GM19351 (cell line): ENCODE data around the gene ZNF76.

Source experiments
- ATAC-seq: cut with Tn5 transposase; IDR thresholded peaks from one replicate; pipeline ENCODE4 v1.9.1; 2021; ENCODE audit warnings: mild to moderate bottlenecking, moderate library complexity; ENCODE audit not compliant: unreplicated experiment

The ZNF76 gene

DNA sequence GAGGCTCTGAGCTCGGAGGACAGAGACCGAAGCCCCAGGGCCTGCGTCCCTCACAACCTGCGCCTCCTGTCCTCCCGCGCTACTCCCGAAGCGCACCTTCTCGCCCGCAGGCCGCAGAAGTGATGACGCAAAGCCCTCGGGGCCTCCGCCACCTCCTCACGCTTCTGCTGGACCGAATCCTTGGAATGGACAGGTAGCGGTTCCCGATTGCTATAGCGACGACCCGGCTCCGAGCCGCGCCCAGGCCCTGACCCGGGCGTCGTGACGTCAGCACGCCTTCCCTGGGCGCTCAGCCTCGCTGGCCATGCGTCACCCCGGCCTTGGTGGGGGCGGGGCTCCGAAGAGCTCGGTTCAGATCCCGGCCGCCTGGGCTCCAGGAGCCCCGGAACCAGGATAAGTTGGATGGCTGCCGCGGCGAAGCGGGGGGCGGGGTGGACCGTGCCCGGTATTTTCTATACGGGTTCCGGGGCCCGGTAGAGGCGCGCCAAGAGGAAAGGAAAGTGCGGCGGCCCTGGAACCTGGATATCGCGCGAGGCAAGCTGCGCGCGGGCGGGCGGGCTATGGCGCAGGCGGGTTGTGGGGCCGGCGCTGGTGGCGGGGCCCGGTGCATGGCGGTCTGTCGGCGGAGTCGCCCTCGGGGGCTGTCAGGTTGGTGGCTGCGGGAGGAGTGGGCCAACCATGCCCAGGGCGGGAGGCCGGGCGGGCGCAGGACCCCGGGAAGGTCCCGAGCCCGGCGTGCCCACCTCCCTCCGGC lies at the start of gene ZNF76:
Gene ZNF76 (plus strand): TSS at position 542 of the 754 bp plus-strand sequence. CDS start 21,417 bp downstream, outside the sequence.
- peak; percentile 80 for ATAC-seq

DNA sequence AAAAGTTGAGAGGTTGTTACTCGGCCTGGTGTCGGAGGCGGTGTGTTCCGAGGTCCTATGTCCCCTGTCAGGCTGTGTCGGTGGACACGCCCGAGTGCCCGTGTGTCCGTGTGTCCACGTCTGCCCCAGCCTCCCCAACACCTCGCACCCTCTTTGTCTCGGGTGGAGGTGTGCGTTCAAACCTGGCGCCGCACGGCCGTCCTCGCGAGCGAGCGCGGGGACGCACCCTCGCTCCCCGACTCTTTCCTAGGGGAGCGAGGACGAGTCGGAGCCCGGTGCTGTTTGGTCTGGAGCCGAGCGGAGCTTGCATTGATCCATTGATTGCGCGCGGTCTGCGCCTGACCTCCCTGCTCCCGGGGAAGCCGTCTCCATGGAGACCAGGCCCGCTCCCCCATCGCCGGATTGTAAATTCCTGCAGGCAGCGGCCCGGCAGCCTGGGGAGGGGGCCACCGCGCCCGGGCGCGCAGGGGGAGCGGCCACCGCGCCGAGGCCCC lies 46.2 kb upstream of the ZNF76 start:
- no peak for ATAC-seq

DNA sequence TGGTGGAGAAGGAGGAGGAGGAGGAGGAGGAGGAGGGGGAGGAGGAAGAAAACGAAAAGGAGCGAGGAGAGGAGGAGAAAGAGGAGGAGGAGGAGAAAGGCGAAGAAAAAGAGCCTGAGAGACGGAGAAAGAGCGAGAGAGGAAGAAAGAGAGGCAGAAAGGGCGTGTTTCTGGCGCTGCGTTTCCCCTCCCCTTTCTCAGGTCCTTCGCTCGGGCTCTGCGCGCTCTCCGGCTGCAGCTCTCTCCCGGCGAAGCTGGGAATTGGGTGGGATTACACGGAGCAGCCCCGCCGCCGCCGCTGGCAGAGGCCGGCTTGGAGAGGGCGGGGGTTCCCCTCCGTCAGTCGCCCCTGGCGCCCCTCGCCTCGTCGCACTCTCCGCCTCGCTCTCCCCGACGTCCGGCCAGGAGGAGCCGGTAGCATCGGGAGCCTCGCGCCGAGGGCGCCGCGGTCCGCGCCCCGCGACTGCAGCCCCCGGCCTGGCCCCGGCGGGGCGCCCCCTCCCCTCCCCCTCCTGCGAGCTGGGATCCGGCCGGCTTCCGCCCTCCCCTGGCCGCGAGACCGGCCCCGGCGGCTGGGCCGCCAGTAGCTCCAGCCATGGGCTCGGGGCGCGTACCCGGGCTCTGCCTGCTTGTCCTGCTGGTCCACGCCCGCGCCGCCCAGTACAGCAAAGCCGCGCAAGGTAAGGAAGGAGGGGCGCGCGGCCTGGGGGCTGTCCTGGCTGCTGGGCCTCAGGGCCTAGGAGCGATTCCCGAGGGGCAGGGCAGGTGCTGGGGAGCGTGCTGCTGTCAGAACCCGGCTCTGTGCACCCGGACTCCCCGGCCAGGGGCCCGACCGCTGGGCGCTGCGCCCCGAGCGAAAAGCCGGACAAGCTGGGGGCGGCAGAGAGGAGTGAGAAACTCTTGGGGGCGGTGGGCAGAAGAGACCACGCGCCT lies 45.4 kb upstream of the ZNF76 start, which contains the start of gene SCUBE3:
Gene SCUBE3 (plus strand): TSS at position 133 of the 933 bp plus-strand sequence. CDS start 463 bp downstream, at position 596.
- ATAC-seq, result no peak

DNA sequence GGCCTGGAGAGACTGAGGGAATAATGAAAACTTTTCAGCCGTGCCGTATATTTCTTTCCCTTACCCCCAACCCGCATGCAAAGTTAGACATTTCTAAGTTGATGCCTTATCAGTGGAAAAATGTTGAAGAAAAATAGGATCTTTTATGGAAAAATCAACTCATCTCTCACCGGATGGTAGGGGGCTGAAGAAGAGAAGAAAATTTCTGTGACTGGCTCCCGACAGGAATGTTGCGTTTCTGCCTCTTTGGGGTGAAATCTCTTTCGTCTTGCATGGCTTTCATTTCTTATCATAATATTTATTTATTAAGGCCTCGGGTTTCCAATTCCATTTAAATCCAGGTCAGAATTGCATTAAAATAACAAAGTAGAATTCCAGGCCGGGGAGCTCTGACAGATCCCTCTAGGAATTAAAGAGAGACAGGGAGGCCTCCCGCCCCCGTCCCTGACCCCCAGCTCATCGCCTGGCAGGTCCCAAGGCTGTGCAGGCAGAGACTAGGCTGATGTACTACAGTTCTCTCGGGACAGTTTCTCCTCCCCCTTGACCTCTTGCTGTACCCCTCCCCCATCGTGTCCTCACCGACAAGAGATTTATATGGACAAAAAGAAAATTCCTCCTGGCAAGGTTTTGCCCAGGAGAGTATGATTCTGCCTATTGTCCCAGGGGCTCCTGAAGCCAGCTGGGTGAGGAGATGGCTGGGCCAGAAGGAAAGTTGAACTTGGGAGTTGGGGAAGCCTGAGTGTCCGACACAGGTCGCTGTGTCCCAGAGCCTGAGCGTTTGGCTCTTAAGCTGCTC lies 44.5 kb upstream of the ZNF76 start:
- ATAC-seq, result no peak

DNA sequence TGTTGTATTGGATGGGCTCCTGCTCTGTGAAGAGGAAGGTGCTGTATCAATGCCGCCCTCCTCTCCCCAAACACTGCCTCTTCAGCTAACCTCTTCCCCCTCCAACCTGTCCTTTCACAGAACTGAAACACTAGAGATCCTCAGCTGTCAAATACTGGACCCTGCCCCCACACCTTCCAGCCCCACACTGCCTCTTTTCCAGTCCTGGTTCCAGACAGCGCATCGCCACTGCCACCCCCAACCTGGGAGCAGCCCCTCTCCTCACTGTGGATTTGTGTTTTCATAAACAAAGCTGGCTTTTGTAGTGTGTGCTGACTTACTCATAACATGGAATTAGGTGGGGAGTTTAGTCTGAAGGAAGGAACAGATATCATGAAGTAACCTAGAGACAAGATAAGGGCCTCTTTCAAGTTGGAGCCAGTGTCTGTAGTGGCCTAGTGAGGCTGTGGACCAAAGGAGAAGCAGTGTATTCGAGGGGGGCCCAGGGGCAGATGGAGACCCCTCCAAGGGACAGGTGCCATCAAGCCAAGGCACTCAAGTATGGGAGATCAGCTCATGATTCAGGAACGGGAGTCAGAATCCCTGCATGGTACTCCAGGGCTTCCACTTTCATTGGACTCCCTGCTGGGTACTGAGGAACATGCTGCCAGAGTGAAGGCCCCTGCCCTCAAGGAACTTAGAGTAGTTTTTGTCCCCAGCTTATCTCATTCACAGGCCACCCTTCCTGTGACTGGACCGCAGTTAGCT lies 43.7 kb upstream of the ZNF76 start:
- no peak for ATAC-seq

DNA sequence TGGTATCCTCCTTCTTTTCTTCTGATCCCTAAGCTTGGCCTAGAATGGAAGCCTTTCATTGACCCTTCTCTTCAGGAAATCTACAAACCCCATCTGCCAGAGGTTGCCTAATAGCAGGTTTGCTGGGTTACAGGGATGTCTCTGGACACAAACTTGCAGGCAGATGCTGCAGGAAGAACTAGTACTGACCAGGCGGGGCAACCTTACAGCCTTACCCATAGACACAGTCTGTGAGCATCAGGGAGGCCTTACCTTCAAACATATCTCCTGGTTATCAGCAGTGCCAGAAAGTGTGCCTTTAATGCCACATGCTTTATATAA lies 43.2 kb upstream of the ZNF76 start:
- no peak for ATAC-seq

DNA sequence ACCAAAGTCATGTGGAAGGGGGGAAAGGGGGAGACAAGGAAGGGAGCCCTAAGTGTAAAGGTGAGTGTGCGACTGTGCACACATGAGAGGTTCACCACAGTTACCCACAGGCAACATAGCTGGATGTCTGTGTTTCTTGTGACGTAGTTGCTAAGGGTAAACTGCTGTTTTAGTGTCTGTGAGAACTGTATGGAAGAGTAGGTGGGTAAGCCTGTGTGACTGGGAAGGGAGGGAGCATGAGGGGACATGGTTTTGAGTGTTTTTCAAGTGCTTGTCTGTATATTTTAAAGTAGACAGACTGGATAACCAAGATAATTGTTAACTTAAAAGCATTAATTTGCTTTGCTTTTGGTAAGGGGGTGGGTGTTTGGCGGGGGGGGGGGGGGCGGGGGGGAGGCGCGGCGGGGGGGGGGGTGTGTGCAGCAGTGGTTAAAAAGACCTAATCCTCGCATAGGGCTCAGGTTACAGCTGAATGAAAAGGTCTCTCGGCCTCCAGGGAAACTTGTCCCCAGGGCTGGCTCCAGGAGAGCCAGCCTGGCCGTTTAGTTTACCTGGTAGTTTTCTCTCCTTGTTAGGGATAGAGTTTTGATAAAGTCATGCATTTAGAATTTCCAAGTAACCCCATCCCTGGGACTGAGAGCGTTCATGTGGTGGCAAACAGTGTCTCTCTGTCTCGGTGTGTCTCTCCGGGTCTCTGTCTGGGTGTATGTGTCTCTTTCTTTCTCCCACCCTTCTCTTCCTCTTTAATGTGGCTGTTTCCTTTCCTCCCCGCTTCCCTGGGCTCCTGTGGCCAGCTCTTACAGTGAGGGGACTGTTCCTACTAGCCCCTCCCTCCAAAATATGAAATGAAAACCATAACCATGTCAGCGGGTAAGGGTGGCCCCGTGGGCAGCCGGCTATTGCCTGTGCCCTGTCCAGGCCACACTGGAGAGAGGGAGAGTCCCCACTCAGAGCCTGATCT lies 42.4 kb upstream of the ZNF76 start:
- ATAC-seq, result no peak

DNA sequence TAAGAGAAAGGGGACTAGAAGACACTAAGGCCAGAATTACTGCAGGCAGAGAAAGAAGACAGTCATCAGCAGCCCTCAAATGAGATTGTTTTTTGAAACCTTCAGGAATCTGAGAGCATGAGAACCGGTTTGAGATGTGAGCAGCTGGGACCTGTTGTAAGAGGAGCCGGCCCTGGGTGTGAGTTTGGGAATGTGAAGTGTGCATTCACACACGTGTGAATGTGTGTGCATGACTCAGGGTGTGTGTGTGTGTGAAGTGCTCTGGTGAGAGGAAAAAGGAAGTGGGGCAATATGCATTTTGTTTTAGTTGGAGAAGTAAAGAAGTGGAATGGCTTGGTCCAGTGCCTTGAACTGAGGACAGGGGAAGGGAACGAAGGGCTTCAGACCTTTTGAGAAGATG lies 41.5 kb upstream of the ZNF76 start:
- no peak for ATAC-seq

DNA sequence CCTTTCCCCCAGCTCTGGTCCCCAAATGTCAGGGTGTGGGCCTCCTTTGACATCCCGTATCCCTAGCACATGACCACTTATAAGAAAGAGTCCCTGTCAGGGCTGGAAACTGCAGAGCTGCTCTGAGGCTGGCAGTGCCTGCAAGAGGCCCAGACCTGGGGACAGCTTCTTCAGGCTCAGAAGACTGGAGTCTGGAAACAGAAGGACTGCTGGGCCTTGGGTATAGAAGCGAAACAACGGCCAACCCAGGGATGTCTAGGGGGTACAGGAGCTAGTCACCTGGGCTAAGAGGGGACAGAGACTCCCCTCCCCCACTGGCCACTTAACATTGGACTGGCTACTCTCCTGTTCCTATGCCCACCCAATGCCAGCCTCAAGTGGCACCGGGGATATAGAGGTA lies 41.1 kb upstream of the ZNF76 start:
- no peak for ATAC-seq

DNA sequence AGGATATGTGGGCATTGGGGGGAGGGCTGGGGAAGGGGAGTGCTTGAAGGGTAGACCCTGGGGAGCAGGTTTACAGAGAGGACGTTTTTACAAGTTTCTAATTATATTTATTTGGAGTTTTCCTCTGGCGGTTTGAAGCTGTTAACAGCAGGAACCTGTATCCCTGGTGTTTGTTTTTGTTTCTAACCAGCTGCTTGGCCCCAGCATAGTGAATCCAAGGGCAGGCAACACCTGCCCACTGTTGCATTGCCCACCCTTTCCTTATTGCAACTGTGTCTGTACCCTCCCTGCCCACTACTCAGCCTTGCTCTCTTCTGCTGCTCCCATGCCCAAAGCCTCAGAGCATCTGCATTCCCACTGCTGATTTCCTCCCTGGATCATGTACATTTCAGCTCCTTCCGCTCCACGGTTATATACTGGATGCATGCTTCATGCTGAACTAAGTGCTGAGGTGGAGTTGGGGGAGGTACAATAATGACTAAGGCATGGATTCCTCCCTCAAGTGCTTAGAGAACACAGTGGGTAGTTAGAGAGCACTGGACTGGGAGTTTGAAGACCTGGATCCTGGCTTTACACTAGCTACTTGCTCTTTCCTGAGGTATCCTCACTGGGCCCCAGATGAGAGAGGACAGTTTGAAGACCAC lies 39.7 kb upstream of the ZNF76 start:
- ATAC-seq, result no peak

DNA sequence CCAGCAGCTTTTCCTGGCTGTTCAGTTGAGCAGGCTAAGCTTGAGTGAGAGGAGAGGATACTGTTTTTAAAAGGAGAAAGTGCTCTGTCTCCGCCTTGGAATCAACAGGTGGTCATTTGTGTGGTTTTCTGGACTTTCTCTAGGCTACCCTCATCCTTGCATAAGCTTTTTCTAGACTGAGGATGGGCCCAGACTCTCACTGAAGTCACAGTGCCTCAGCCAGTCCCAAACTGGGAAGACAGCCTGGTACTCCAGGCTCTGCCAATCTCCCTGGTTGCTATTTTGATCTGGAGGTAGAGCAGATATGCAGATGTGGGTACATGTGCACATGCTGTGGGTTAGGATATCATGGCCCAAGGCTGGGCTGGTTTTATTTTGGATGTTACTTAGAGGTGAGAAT lies 38.8 kb upstream of the ZNF76 start:
- ATAC-seq, result no peak

DNA sequence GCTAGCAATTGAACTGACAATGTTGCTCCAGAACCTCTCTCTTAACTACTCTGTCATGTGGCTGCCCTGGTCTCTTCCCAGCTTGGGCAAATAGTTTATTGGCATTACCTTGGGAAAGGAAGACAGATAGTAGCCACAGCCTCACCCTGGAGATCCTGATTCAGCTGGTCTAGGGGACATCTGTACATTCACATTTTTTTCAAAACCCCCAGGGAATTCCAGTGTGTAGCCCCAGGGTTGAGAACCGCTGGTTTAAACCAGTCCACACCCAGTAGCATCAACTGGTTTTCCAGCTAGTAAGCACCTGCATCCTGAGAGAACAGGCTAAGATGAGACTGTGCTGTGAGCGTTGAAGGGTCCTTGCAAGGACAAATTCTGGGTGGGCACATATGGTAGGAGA lies 36.1 kb upstream of the ZNF76 start:
- ATAC-seq, result no peak

DNA sequence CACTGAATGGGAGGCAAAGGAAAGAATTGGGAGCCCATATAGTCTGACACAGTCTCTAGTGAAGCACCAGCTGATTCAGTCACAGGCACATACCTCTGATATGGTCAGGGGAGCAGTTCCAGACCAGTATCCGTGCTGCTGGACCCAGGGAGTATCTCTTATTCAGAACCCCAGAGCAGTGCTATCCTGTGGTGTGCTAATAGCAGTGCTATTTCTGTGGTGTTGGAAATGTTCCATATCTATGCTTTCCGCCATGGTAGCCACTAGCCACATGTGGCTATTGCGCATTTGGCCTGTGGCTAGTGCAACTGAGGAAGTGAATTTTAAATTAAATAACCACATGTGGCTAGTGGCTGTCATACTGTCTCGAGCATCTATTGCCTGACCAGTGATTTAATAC lies 34.8 kb upstream of the ZNF76 start:
- ATAC-seq, result no peak

DNA sequence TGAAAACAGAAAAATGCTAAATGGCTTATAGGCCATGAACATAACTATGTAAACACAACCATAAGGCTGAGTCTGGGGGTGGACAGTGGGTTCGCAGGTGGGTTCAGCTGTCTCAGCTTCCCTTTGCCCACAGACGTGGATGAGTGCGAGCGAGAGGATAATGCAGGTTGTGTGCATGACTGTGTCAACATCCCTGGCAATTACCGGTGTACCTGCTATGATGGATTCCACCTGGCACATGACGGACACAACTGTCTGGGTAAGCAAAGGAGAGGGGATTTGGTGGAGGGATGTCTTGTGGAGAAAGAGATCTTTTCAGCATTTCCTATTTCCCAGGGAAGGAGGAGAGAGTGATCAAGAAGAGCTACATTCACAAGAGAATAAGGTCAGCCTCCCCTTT lies 31.1 kb upstream of the ZNF76 start:
- ATAC-seq, result no peak

DNA sequence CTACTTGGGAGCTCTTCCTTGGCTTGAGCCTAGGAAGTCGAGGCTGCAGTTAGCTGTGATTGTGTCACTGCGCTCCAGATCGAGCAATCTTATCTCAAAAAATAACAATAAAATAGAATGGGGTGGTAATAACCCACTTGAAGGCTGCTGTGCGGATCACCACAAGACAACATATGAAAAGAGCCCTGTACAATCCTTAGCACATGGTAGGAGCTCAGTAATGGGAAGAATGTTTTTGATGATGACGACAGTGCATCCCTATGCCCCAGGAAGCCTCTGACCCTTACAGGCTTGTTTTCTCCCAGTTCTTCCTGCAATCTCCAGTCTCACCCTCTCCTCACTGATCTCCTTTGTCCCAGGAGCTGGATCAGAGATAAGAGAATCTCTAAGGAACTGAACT lies 30.2 kb upstream of the ZNF76 start:
- no peak for ATAC-seq

DNA sequence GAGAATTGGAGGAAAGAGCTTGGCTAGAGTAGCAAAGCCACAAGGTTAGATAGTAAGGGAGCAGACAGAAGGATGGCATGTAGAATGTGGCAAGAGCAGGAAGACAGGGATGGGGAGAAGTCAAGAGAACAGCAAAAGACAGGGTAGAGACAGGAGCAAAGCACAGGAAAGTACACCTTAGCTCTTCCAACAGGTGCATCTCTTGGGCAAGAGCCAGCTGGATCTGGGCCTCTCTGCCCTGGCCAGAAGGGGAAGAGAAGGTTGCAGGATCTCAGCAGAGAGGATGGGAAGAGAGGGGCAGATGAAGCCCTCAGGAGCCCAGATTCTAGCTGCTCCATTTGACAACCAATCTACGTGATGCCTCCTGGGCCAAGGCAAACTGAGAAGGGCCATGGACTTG lies 29.0 kb upstream of the ZNF76 start:
- no peak for ATAC-seq

DNA sequence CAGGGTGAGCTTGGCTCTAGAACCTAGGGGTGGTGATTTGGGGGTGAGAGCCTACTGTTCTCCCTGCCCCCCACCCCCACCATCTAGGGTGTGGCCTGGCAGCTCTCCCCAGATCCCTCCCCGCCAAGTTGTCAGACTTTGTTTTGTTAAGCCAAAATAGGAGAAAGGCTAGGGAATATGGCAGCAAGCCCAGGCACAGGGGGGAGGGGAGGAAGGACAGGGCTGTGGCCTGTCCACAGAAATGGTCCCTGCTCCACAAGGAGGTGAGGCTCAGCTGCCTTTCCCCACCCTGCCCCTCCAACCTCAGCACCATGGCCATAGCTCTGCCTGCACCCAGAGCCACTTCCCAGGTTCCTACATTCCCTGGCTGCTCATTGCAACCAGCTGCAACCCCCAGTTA lies 28.6 kb upstream of the ZNF76 start:
- no peak for ATAC-seq

DNA sequence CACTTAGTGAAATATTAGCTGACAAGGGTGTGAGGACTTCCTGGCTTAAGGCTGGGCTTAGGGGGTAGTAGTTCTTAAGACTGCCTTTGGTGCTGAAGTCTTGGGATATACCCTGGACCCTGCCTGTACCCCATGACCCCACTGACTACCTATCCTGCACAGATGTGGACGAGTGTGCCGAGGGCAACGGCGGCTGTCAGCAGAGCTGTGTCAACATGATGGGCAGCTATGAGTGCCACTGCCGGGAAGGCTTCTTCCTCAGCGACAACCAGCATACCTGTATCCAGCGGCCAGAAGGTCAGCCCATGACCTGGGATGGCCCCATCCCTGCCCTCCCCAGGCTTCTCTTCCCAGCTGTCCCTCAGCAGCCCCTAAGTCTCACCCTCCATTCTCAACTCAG lies 28.0 kb upstream of the ZNF76 start:
- ATAC-seq, result no peak

DNA sequence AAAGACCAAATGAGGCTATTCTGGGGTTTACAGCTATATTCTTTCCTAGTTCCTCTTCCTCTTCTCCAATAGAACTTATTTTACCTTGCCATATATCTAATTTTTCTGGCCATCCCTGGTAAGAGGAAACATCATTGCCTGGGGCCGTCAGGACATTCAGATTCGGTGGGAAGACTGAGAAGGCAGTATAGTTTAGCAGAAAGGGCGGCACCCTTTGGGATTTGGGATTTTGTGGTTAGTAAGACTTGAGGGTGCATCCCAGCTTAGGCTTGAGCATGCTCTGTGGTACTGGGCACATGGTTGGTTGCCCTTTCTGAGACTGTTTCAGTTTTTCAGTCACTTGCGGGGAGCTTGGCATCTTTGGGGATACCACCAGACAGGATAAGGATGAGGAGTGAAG lies 24.6 kb upstream of the ZNF76 start:
- ATAC-seq, result no peak
